GM18498 (cell line): Measurements from ENCODE around the gene POLD4.
"Not testable (repeated sequence)": the region's sequence is repeated elsewhere in the genome, so short reads cannot be mapped to it uniquely, and the experiment has no call there.

Source experiments
- ATAC-seq: cut with Tn5 transposase; IDR thresholded peaks from one replicate; pipeline ENCODE4 v1.9.1; 2021; ENCODE audit warnings: mild to moderate bottlenecking, moderate library complexity; ENCODE audit not compliant: unreplicated experiment

Gene POLD4

GRCh38 chr11:67354075-67355022 lies 1.0 kb upstream of the POLD4 start:
- ATAC-seq = no peak

GRCh38 chr11:67352546-67353316 lies 615 bp downstream of the POLD4 start:
- peak; percentile 14 for ATAC-seq

- no peak for ATAC-seq
Observed at GRCh38 chr11:67351275-67352005, 1.9 kb downstream of the POLD4 start.

GRCh38 chr11:67349928-67350465 lies 3.3 kb downstream of the POLD4 start:
- ATAC-seq = no peak

GRCh38 chr11:67349457-67349856 lies 3.9 kb downstream of the POLD4 start:
- ATAC-seq = no peak

- ATAC-seq = no peak
Observed at GRCh38 chr11:67349036-67349435, 4.3 kb downstream of the POLD4 start.

- ATAC-seq = no peak
Observed at GRCh38 chr11:67347964-67348749, 5.2 kb downstream of the POLD4 start.

- no peak for ATAC-seq
Observed at GRCh38 chr11:67345920-67346819, 7.2 kb downstream of the POLD4 start.

- no peak for ATAC-seq
Observed at GRCh38 chr11:67345247-67345919, 8.0 kb downstream of the POLD4 start.

GRCh38 chr11:67344264-67344663 lies 9.1 kb downstream of the POLD4 start:
- ATAC-seq = no peak

GRCh38 chr11:67337257-67337656 lies 16.1 kb downstream of the POLD4 start:
- no peak for ATAC-seq

GRCh38 chr11:67332081-67332691 lies 21.2 kb downstream of the POLD4 start:
- no peak for ATAC-seq

GRCh38 chr11:67323526-67323925 lies 29.8 kb downstream of the POLD4 start:
- ATAC-seq = no peak

GRCh38 chr11:67322049-67322448 lies 31.3 kb downstream of the POLD4 start:
- ATAC-seq = no peak

- ATAC-seq = no peak
Observed at GRCh38 chr11:67321313-67321871, 32.0 kb downstream of the POLD4 start.

GRCh38 chr11:67320691-67321090 lies 32.7 kb downstream of the POLD4 start:
- no peak for ATAC-seq

- ATAC-seq = no peak
Observed at GRCh38 chr11:67320011-67320410, 33.3 kb downstream of the POLD4 start.

GRCh38 chr11:67318876-67319275 lies 34.5 kb downstream of the POLD4 start:
- ATAC-seq = not testable (repeated sequence)
